GM23338 (cell line): ENCODE measurements around the gene GOLGA6B. TPM values are rescaled to one million over a fixed set of nuclear protein-coding genes. Genes with fewer than 3 reads are reported as not detected.
"Not testable (repeated sequence)": the region's sequence is repeated elsewhere in the genome, so short reads cannot be mapped to it uniquely, and the experiment has no call there.

ENCODE experiments used
- ATAC-seq: fragments of 200-7000 bp; cut with Tn5 transposase; 3 replicates; pipeline ENCODE4 v1.9.1; 2020
- DNase-seq: peaks from one replicate; pipeline ENCODE4 v3.0.0-alpha.2; 2015; ENCODE audit warnings: low spot score
- H2AFZ ChIP-seq: fragments of 200-600 bp; sonication (generic); 2 replicates; pipeline ENCODE4 v1.8.0; 2016; ENCODE audit warnings: antibody characterized with exemption, mild to moderate bottlenecking, moderate library complexity
- H3F3A ChIP-seq: fragments of 200-600 bp; sonication (generic); replicated peaks from 2 replicates; pipeline ENCODE4 v1.8.0; 2017; ENCODE audit warnings: antibody characterized with exemption, mixed run types, low read depth
- H3K27ac ChIP-seq: fragments of 200-600 bp; sonication (generic); 2 replicates; pipeline ENCODE4 v1.6.1; 2016; ENCODE audit warnings: low read depth
- H3K27me3 ChIP-seq: fragments of 200-600 bp; sonication (generic); 2 replicates; pipeline ENCODE4 v1.8.0; 2016; ENCODE audit warnings: mild to moderate bottlenecking, mixed run types, moderate library complexity; ENCODE audit not compliant: insufficient read depth
- H3K36me3 ChIP-seq: fragments of 200-600 bp; sonication (generic); 2 replicates; pipeline ENCODE4 v1.8.0; 2016; ENCODE audit warnings: mild to moderate bottlenecking; ENCODE audit not compliant: insufficient read depth
- H3K4me1 ChIP-seq: fragments of 200-600 bp; sonication (generic); 2 replicates; pipeline ENCODE4 v1.8.0; 2016; ENCODE audit warnings: mild to moderate bottlenecking, moderate library complexity; ENCODE audit not compliant: insufficient read depth
- H3K4me2 ChIP-seq: fragments of 200-600 bp; sonication (generic); 2 replicates; pipeline ENCODE4 v1.7.1; 2017; ENCODE audit warnings: mixed run types
- H3K4me3 ChIP-seq: fragments of 200-600 bp; sonication (generic); 2 replicates; pipeline ENCODE4 v1.6.1; 2016; ENCODE audit warnings: mixed run types
- H3K79me2 ChIP-seq: fragments of 200-600 bp; sonication (generic); replicated peaks from 2 replicates; pipeline ENCODE4 v1.8.0; 2017; ENCODE audit warnings: mild to moderate bottlenecking; ENCODE audit not compliant: insufficient read depth
- H3K9me2 ChIP-seq: fragments of 200-600 bp; sonication (generic); 2 replicates; pipeline ENCODE4 v1.8.0; 2017; ENCODE audit not compliant: insufficient read depth
- H4K20me1 ChIP-seq: fragments of 200-600 bp; sonication (generic); replicated peaks from 2 replicates; pipeline ENCODE4 v1.8.0; 2017; ENCODE audit warnings: mild to moderate bottlenecking; ENCODE audit not compliant: insufficient read depth
- H3K27ac Mint-ChIP-seq: 2 replicates; pipeline ENCODE4 v1.8.0; 2020; ENCODE audit warnings: inconsistent platforms, mild to moderate bottlenecking, moderate library complexity, mixed read lengths
- H3K27me3 Mint-ChIP-seq: 3 replicates; pipeline ENCODE4 v1.8.0; 2022; ENCODE audit warnings: low read depth, mild to moderate bottlenecking, moderate library complexity, mixed read lengths, inconsistent platforms; ENCODE audit not compliant: insufficient read depth, poor library complexity
- H3K36me3 Mint-ChIP-seq: 3 replicates; pipeline ENCODE4 v1.8.0; 2021; ENCODE audit warnings: low read depth, mild to moderate bottlenecking, inconsistent platforms, moderate library complexity, mixed read lengths
- H3K4me1 Mint-ChIP-seq: 3 replicates; pipeline ENCODE4 v1.8.0; 2020; ENCODE audit warnings: mild to moderate bottlenecking, inconsistent platforms, mixed read lengths
- H3K4me3 Mint-ChIP-seq: 3 replicates; pipeline ENCODE4 v1.8.0; 2021; ENCODE audit warnings: moderate library complexity, mild to moderate bottlenecking, inconsistent platforms, mixed read lengths
- H3K9me3 Mint-ChIP-seq: 3 replicates; pipeline ENCODE4 v1.8.0; 2020; ENCODE audit warnings: moderate library complexity, mild to moderate bottlenecking, inconsistent platforms, mixed read lengths
- CTCF ChIP-seq, 2 experiments: fragments of 200-600 bp in 1 of 2; sonication (generic) in 1 of 2; conservative IDR thresholded peaks; 2 replicates each; pipeline versions ENCODE4 v1.5.1 to v1.6.1; 2016 to 2017; ENCODE audit warnings: antibody characterized with exemption in 2 of 2, low read depth in 2 of 2, mild to moderate bottlenecking in 2 of 2, moderate library complexity in 1 of 2
- polyA plus RNA-seq: library from polyadenylated mRNA; unstranded; fragments of >200 nt; fragmentation: Nextera tagmentation; extraction: Ambion mirVana; gene quantifications from 2 replicates; pipeline ENCODE4 v1.2.1, GENCODE V29; 2016
- total RNA-seq: library from RNA; depleted of rRNA; stranded (reverse); fragments of >200 nt; shearing (Covaris generic); gene quantifications from 2 replicates; pipeline ENCODE4 v1.2.3, GENCODE V29; 2014

The GOLGA6B gene
- total and polyA plus RNA-seq, 2 experiments from 2014 or later: 0.65 TPM; not detected in 1

- not testable (repeated sequence) for H3K4me3 Mint-ChIP-seq, H3K79me2 ChIP-seq, H3K36me3 Mint-ChIP-seq, H3K36me3 ChIP-seq, H3K4me1 ChIP-seq, H3K4me3 ChIP-seq, H3K27ac Mint-ChIP-seq, H3K9me3 Mint-ChIP-seq, H2AFZ ChIP-seq, H3K27me3 ChIP-seq, H3K4me2 ChIP-seq, H3K9me2 ChIP-seq, H3K4me1 Mint-ChIP-seq, H3F3A ChIP-seq, H4K20me1 ChIP-seq, H3K27ac ChIP-seq
- DNase-seq (peak; percentile 59), ATAC-seq (peak; percentile 97)
- peaks cover 12% of the 10 kb centered on the region for H3K27me3 Mint-ChIP-seq
- TF ChIP-seq CTCF (conservative IDR thresholded peaks at IDR 0.05; ENCODE audit: low read depth in 2 of 2): peak; percentile 53 to 64
Measured at GRCh38 chr15:72628249-72629067, 26.0 kb upstream of the GOLGA6B start.

- ATAC-seq, H3K4me3 Mint-ChIP-seq: not testable (repeated sequence)
Measured at GRCh38 chr15:72629068-72629570, 25.4 kb upstream of the GOLGA6B start.

DNA sequence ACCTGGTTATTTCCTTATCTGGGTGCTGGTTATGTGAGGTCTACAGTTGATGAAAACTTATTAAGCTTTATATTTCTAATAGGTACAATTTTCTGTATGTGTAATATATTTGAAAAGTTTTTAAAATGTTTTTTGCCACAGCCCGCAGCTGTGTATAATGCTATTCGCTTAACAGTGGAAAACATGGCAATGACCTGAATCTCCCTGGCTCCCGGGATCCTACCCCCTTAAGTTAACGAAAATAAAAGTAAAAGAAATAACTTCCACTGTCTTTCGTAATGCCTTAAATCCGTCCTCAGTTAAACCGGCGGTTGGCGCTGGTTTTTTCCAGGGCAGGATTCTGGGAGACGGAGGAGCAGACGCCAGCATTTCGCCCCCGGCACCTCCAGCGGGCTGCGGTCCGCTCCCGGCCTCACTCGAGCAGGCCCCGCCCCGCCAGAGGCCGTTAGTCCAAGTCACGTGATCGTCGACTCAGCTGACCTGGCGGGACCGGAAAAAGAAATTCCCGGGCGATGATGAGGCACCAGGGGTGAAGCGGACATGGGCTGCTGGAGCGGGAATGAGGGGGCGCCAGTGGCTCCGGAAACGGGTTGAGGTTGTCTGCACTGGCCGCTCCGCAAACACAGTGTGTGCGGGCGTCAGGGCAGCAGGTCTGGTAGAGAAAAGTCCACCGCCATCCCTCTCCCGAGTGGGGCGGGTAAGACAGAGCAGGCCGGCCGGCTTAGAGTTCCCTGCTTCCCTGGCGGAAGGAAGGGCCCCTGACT is 17.8 kb upstream of the GOLGA6B start:
- H3K9me2 ChIP-seq, H3K27ac ChIP-seq, H3K36me3 Mint-ChIP-seq, H3K9me3 Mint-ChIP-seq, H3K27me3 ChIP-seq, H3K36me3 ChIP-seq, H3K79me2 ChIP-seq, H3K4me1 Mint-ChIP-seq, H3F3A ChIP-seq, H3K4me1 ChIP-seq, H2AFZ ChIP-seq, H3K27me3 Mint-ChIP-seq, H3K27ac Mint-ChIP-seq, H3K4me2 ChIP-seq, H4K20me1 ChIP-seq: not testable (repeated sequence)
- ATAC-seq (peak; percentile 88), DNase-seq (peak; percentile 83)
- peak overlapping the region; percentile 40; the same call in 1 of the 2 replicates for H3K4me3 ChIP-seq
- H3K4me3 Mint-ChIP-seq: peak overlapping the region; percentile 56; the same call in 2 of the 3 replicates

More at GRCh38 chr15:72629068-72629570, 25.4 kb upstream of the GOLGA6B start:
- H3K27ac ChIP-seq, H3F3A ChIP-seq, H3K36me3 Mint-ChIP-seq, H3K79me2 ChIP-seq, H3K4me2 ChIP-seq, H3K36me3 ChIP-seq, H3K4me3 ChIP-seq, H3K4me1 ChIP-seq, H4K20me1 ChIP-seq, H3K9me3 Mint-ChIP-seq, H3K9me2 ChIP-seq, H3K4me1 Mint-ChIP-seq, H2AFZ ChIP-seq, H3K27me3 ChIP-seq, DNase-seq: not testable (repeated sequence)
- Mint-ChIP-seq H3K27ac (peak overlapping the region; percentile 39; the same call in 1 of the 2 replicates), H3K27me3 (peaks cover 12% of the 10 kb centered on the region)

DNA sequence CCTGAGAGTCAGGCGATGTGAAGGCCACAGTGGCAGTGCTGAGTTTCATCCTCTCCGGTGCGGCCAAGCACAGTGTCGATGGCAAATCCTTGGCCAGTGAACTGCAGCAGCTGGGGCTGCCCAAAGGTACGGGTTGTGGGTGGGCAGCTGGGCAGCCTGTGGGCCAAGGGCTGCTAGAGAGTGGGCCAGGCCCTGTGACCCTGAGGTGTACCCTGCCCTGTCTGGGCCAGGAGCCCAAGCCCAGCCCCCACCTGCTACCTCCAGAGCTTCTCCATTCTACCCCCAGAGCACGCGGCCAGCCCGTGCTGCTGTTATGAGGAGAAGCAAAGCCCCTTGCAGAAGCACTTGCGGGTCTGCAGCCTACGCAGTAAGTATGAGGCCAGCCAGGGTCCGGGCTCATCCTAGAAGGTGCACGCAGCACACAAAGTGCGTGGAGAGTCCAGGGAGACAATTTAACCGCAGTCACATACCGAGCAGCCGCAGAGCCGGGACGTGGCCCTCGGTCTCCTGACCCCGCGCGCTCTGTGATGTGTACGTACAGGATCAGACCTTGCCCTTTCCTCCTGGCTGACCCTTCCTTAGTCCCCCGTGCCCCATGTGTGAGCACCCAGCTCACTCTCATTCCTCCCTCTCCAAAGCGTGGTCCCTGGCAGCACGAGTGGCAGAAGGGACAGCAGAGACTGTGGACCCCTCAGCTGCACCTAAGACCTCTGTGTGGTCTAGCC is 14.6 kb upstream of the GOLGA6B start:
- H2AFZ ChIP-seq, H3K4me1 ChIP-seq, H3K9me3 Mint-ChIP-seq, H3K4me2 ChIP-seq, ATAC-seq, H4K20me1 ChIP-seq, H3K36me3 Mint-ChIP-seq, H3K9me2 ChIP-seq, H3K4me1 Mint-ChIP-seq, H3K36me3 ChIP-seq, H3K79me2 ChIP-seq, H3K27ac Mint-ChIP-seq, H3K4me3 ChIP-seq, H3K4me3 Mint-ChIP-seq, H3K27ac ChIP-seq, H3K27me3 ChIP-seq, H3K27me3 Mint-ChIP-seq, H3F3A ChIP-seq, DNase-seq: not testable (repeated sequence)

DNA sequence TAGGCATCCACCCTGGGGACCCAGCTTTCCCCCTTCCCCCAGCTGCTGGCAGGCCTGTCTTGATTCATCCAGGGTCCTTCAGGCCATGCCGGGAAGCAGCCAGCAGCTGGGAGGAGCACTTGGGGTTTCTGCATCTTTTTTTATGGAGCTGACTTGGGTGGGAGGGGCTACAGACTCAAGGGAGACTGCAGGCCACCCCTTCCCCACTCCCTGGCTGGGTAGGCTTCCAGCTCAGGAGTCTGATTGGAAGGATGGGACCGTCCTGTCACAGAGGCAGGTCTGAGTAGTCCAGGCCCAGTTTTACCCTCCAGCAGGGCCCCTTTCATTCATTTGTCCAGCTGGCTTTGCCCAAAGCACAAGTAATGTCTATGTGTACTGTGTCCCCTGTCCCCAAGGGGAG is 12.2 kb upstream of the GOLGA6B start:
- not testable (repeated sequence) for H3K4me3 Mint-ChIP-seq, H3K27ac ChIP-seq, H3F3A ChIP-seq, H3K4me2 ChIP-seq, DNase-seq, H3K27me3 ChIP-seq, H3K9me2 ChIP-seq, H3K9me3 Mint-ChIP-seq, H4K20me1 ChIP-seq, H3K4me1 ChIP-seq, H3K36me3 ChIP-seq, H3K4me3 ChIP-seq, H3K27ac Mint-ChIP-seq, H3K79me2 ChIP-seq, H2AFZ ChIP-seq, H3K27me3 Mint-ChIP-seq, H3K36me3 Mint-ChIP-seq, H3K4me1 Mint-ChIP-seq
- peak; percentile 88 for ATAC-seq
